Measurements from ENCODE around the gene SIMC1.

The SIMC1 gene

GRCh38 chr5:176365351-176366231, 127.4 kb downstream of the SIMC1 start, which contains the start of gene ARL10:
TSS of gene ARL10 (plus strand) at chr5:176365487. CDS start at chr5:176365564, 77 bp downstream.
- no peak for DNase-seq

- no peak for DNase-seq
Observed at GRCh38 chr5:176366232-176366894, 128.1 kb downstream of the SIMC1 start.

- DNase-seq = no peak
Observed at GRCh38 chr5:176368726-176369125, 130.5 kb downstream of the SIMC1 start.

- DNase-seq = no peak
Observed at GRCh38 chr5:176369934-176370711, 131.9 kb downstream of the SIMC1 start.

GRCh38 chr5:176371621-176372539, 133.7 kb downstream of the SIMC1 start:
- no peak for DNase-seq

- no peak for DNase-seq
Observed at GRCh38 chr5:176373100-176373818, 135.0 kb downstream of the SIMC1 start.

- no peak for DNase-seq
Observed at GRCh38 chr5:176379881-176380280, 141.7 kb downstream of the SIMC1 start.

GRCh38 chr5:176381423-176381822, 143.2 kb downstream of the SIMC1 start:
- no peak for DNase-seq

- no peak for DNase-seq
Observed at GRCh38 chr5:176381979-176382378, 143.8 kb downstream of the SIMC1 start.

- no peak for DNase-seq
Observed at GRCh38 chr5:176382721-176383120, 144.5 kb downstream of the SIMC1 start.

- no peak for DNase-seq
Observed at GRCh38 chr5:176383248-176383905, 145.2 kb downstream of the SIMC1 start.

GRCh38 chr5:176383961-176384360, 145.7 kb downstream of the SIMC1 start:
- no peak for DNase-seq

GRCh38 chr5:176384366-176384930, 146.2 kb downstream of the SIMC1 start:
- DNase-seq = no peak

- DNase-seq = no peak
Observed at GRCh38 chr5:176384991-176385390, 146.8 kb downstream of the SIMC1 start.

GRCh38 chr5:176386491-176386890, 148.3 kb downstream of the SIMC1 start:
- no peak for DNase-seq

GRCh38 chr5:176387384-176387925, 149.2 kb downstream of the SIMC1 start:
- no peak for DNase-seq

- DNase-seq = no peak
Observed at GRCh38 chr5:176388003-176388443, 149.8 kb downstream of the SIMC1 start.

- DNase-seq = peak; percentile 98
Observed at GRCh38 chr5:176388444-176389134, 150.4 kb downstream of the SIMC1 start, which contains the start of the genes HIGD2A and NOP16. TSS of gene HIGD2A (plus strand) at chr5:176388751. CDS start at chr5:176388820, 69 bp downstream. TSS of gene NOP16 (minus strand) at chr5:176388598. CDS start at chr5:176388539, 59 bp downstream.
